A673 (cell line): ENCODE results near the gene NAXE. TPM values are rescaled to one million over a fixed set of nuclear protein-coding genes. Genes with fewer than 3 reads are reported as not detected.

Experiments
- BruUV-seq: library from RNA; stranded (reverse); fragments of 400-500 nt; replicated peaks from 2 replicates; lab custom pipeline; 2021; lab: Mats Ljungman, UMichigan
- CTCF ChIA-PET: fragments of 300-600 bp; sonication (Branson Sonifier 250); formaldehyde crosslinking; loops from one replicate; lab custom pipeline; 2022; ENCODE audit warnings: antibody characterized with exemption; lab: Charles Lee
- POLR2A ChIA-PET: fragments of 300-600 bp; sonication (Branson Sonifier 250); formaldehyde crosslinking; loops from one replicate; lab custom pipeline; 2022; ENCODE audit warnings: antibody characterized with exemption; ENCODE audit not compliant: low non-redundant PET; lab: Charles Lee
- DNase-seq: peaks from one replicate; pipeline ENCODE4 v3.0.0-alpha.2; 2015; ENCODE audit warnings: low spot score
- H3K27ac ChIP-seq: fragments of 200-600 bp; sonication (generic); 2 replicates; pipeline ENCODE4 v1.5.1; 2016; ENCODE audit warnings: mixed run types, low read depth, mild to moderate bottlenecking, mixed read lengths, antibody characterized with exemption, low read length; ENCODE audit not compliant: poor library complexity, severe bottlenecking
- H3K27me3 ChIP-seq: fragments of 200-600 bp; sonication (generic); replicated peaks from 2 replicates; pipeline ENCODE4 v1.6.1; 2017; ENCODE audit warnings: mixed run types, low read depth, mild to moderate bottlenecking, mixed read lengths, antibody characterized with exemption, low read length; ENCODE audit not compliant: insufficient read depth, poor library complexity
- H3K36me3 ChIP-seq: fragments of 200-600 bp; sonication (generic); 2 replicates; pipeline ENCODE4 v1.6.1; 2016; ENCODE audit warnings: mixed run types, mild to moderate bottlenecking, mixed read lengths, antibody characterized with exemption, low read length; ENCODE audit not compliant: insufficient read depth, poor library complexity, severe bottlenecking
- H3K4me1 ChIP-seq: fragments of 200-600 bp; sonication (generic); 2 replicates; pipeline ENCODE4 v1.6.1; 2017; ENCODE audit warnings: mixed run types, mild to moderate bottlenecking, mixed read lengths, antibody characterized with exemption, low read length; ENCODE audit not compliant: insufficient read depth, poor library complexity, severe bottlenecking
- H3K4me3 ChIP-seq: fragments of 200-600 bp; sonication (generic); 2 replicates; pipeline ENCODE4 v1.5.1; 2016; ENCODE audit warnings: low read depth, mixed run types, mild to moderate bottlenecking, mixed read lengths, low read length; ENCODE audit not compliant: poor library complexity, severe bottlenecking
- H3K9me3 ChIP-seq: fragments of 200-600 bp; sonication (generic); 2 replicates; pipeline ENCODE4 v1.6.1; 2016; ENCODE audit warnings: mixed run types, low read depth, mild to moderate bottlenecking, mixed read lengths, antibody characterized with exemption, low read length; ENCODE audit not compliant: poor library complexity, severe bottlenecking
- EZH2 ChIP-seq: fragments of 200-600 bp; sonication (generic); IDR thresholded peaks from 2 replicates; pipeline ENCODE4 v1.6.1; 2017; ENCODE audit warnings: borderline replicate concordance, low read depth, mild to moderate bottlenecking, mixed read lengths, antibody characterized with exemption, low read length; ENCODE audit not compliant: poor library complexity, severe bottlenecking
- intact Hi-C: fragments of 100-400 bp; cut with micrococcal nuclease; formaldehyde crosslinking; loops from one replicate; pipeline ENCODE4 v1.10.0; 2022; ENCODE audit not compliant: unreplicated experiment
- total RNA-seq: library from RNA; stranded (reverse); gene quantifications from 2 replicates; pipeline ENCODE4 v1.2.3, GENCODE V29; 2021
- TF ChIP-seq, protein P1 (sequence below): fragments of 300-800, 200-600 bp; sonication (generic); conservative IDR thresholded peaks from 2 replicates; pipeline ENCODE4 v1.5.1; 2017; ENCODE audit warnings: low read depth, mild to moderate bottlenecking, antibody characterized with exemption, low read length, moderate library complexity, mixed read lengths

NAXE gene
- total RNA-seq, 1 experiment from 2014 or later = 125 TPM

DNA sequence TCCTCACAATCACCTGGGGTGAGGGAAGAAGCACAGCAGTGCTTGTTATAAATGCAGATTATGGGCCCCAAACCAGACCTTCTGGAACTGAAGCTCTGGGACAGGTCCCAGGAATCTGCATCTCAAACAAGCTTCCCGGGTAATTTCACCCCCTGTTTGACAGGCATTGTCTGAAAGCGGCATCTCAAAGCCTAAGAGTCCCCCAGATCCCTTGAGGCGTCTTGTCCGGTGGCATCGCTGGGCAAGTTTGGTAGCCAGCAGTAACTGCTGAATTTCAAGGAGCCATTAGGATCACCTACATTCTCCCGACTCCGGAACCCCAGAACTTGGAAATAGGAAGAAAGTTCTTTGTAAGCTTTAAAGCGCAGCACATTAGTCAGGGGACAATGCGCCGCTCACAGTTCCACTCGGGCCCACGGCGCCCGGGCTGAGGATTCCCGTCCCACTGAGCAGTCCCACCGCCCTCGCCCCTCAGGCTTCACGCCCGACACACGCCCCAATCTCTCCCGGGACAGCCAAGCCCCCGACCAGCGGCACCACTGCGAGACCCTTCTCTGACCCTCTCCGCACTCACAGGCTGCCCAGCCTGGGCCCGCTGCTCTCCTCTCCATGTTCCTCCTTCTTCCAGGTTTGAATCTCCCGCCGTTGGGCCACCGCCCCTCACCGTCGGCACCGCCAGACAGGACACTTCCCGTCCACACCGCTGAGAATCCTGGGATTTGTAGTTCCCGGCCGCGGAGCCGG, 19.5 kb upstream of the NAXE start, which contains the start of gene IQGAP3:
Gene IQGAP3, minus strand, starts transcription at position 647 of the 744 bp plus-strand sequence. Its CDS starts 36 bp downstream, at position 611.
- intact Hi-C loops = loop anchor here (5.0 kb wide), 1 partner anchor 90 kb away; no protein-coding TSS in a partner anchor
- H3K4me1 ChIP-seq = no peaks in the 10 kb centered on the region
- H3K27ac ChIP-seq = peak within 1 kb of the TSS; percentile 34
- TF ChIP-seq, protein P1, sequence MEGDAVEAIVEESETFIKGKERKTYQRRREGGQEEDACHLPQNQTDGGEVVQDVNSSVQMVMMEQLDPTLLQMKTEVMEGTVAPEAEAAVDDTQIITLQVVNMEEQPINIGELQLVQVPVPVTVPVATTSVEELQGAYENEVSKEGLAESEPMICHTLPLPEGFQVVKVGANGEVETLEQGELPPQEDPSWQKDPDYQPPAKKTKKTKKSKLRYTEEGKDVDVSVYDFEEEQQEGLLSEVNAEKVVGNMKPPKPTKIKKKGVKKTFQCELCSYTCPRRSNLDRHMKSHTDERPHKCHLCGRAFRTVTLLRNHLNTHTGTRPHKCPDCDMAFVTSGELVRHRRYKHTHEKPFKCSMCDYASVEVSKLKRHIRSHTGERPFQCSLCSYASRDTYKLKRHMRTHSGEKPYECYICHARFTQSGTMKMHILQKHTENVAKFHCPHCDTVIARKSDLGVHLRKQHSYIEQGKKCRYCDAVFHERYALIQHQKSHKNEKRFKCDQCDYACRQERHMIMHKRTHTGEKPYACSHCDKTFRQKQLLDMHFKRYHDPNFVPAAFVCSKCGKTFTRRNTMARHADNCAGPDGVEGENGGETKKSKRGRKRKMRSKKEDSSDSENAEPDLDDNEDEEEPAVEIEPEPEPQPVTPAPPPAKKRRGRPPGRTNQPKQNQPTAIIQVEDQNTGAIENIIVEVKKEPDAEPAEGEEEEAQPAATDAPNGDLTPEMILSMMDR = no peak
- TF ChIP-seq EZH2 = no peak
- ChIA-PET CTCF (no interaction called here), POLR2A (no interaction called here)
- peak within 1 kb of the TSS; percentile 80 for H3K4me3 ChIP-seq
- TSS peak; percentile 79 for BruUV-seq
- H3K9me3 ChIP-seq = no peaks in the 10 kb centered on the region
- H3K27me3 ChIP-seq = no peaks in the 10 kb centered on the region
- peaks cover 13% of the 10 kb centered on the region for H3K36me3 ChIP-seq
- DNase-seq = peak; percentile 86

DNA sequence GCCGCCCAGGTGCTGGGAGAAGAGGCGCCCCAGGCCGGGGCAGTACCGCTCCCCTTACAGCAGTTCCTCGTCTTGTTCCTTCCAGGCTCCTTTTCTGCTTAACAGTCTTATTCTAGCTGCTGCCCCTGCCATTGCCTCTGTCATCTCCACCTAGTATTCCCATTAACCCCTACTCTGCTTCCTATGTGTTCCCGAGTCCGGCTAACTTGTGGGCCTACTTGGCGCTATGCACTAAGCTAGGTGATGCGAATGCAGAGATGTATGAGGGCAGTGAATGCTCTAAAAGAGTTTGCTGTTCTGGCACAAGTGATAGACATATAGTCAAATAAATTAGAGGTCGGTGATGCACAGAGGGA, 18.9 kb upstream of the NAXE start:
- DNase-seq = no peak
- ChIA-PET CTCF (no interaction called here), POLR2A (no interaction called here)
- peak overlapping the region; percentile 80 for H3K4me3 ChIP-seq
- H3K27ac ChIP-seq = no peak overlapping the region
- intact Hi-C loops = loop anchor here (5.0 kb wide), 1 partner anchor 90 kb away; no protein-coding TSS in a partner anchor
- no peak for TF ChIP-seq EZH2
- TF ChIP-seq, protein P1 = no peak
- H3K27me3 ChIP-seq = no peaks in the 10 kb centered on the region
- H3K9me3 ChIP-seq = no peaks in the 10 kb centered on the region
- no TSS peak for BruUV-seq
- no peaks in the 10 kb centered on the region for H3K4me1 ChIP-seq
- peaks cover 11% of the 10 kb centered on the region for H3K36me3 ChIP-seq

DNA sequence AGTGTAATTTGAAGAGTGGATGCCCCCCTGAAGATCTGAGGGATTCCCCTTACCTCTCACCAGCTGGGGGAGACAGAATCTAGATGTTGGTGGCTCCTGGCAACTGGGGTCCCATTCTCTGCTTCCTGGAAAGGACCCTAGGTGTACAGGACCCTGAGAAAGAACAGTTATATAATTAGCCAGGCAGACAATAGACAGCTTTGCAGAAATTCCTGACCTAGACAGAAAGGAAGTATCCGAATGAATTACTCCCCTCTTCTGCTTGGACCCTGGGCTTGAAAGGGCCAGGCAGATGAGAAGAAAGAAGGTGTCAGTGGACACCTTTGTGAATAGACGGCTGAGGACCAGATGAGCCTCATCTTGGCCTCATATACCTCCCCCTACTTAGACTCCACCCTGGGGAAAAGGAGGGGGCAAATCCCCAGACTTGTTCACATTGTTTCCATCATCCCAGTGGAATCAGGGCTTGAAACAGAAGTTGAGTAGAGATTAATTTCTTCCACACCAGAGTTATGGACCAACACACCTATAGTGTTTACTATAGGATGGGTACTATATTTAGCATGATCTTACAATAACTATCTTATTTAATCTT, 17.4 kb upstream of the NAXE start:
- ChIA-PET POLR2A (no interaction called here), CTCF (no interaction called here)
- H3K27ac ChIP-seq = no peak overlapping the region
- H3K27me3 ChIP-seq = no peaks in the 10 kb centered on the region
- no peak for TF ChIP-seq EZH2
- TF ChIP-seq, protein P1 = no peak
- peaks cover 6% of the 10 kb centered on the region for H3K36me3 ChIP-seq
- BruUV-seq = no TSS peak
- no peak overlapping the region for H3K4me3 ChIP-seq
- no peak for DNase-seq
- no peaks in the 10 kb centered on the region for H3K4me1 ChIP-seq
- intact Hi-C loops = loop anchor here (5.0 kb wide), 1 partner anchor 92 kb away; no protein-coding TSS in a partner anchor
- no peaks in the 10 kb centered on the region for H3K9me3 ChIP-seq
